ENCODE data around the gene BCL2.

The BCL2 gene

GRCh38 chr18:63234432-63234831 lies 85.1 kb downstream of the BCL2 start:
- DNase-seq (ENCODE audit: low read depth), result no peak
- no peak overlapping the region for H3K4me3 ChIP-seq (ENCODE audit: low read depth, low read length)
- TF ChIP-seq CTCF (IDR thresholded peaks at IDR 0.05; ENCODE audit: insufficient read depth, low read depth, low read length, missing control alignments), result no peak

- no peak for TF ChIP-seq CTCF (IDR thresholded peaks at IDR 0.05; ENCODE audit: insufficient read depth, low read depth, low read length, missing control alignments)
- no peak overlapping the region for H3K4me3 ChIP-seq (ENCODE audit: low read depth, low read length)
- no peak for DNase-seq (ENCODE audit: low read depth)
Measured at GRCh38 chr18:63233334-63233733, 86.2 kb downstream of the BCL2 start.

GRCh38 chr18:63232826-63233225 lies 86.7 kb downstream of the BCL2 start:
- no peak for TF ChIP-seq CTCF (IDR thresholded peaks at IDR 0.05; ENCODE audit: insufficient read depth, low read depth, low read length, missing control alignments)
- DNase-seq (ENCODE audit: low read depth), result no peak
- H3K4me3 ChIP-seq (ENCODE audit: low read depth, low read length), result no peak overlapping the region

- no peak for DNase-seq (ENCODE audit: low read depth)
- TF ChIP-seq CTCF (IDR thresholded peaks at IDR 0.05; ENCODE audit: insufficient read depth, low read depth, low read length, missing control alignments), result no peak
- no peak overlapping the region for H3K4me3 ChIP-seq (ENCODE audit: low read depth, low read length)
Measured at GRCh38 chr18:63229971-63230370, 89.6 kb downstream of the BCL2 start.

- TF ChIP-seq CTCF (IDR thresholded peaks at IDR 0.05; ENCODE audit: insufficient read depth, low read depth, low read length, missing control alignments), result no peak
- DNase-seq (ENCODE audit: low read depth), result no peak
- H3K4me3 ChIP-seq (ENCODE audit: low read depth, low read length), result no peak overlapping the region
Measured at GRCh38 chr18:63225434-63225833, 94.1 kb downstream of the BCL2 start.

- no peak for DNase-seq (ENCODE audit: low read depth)
- no peak for TF ChIP-seq CTCF (IDR thresholded peaks at IDR 0.05; ENCODE audit: insufficient read depth, low read depth, low read length, missing control alignments)
- no peak overlapping the region for H3K4me3 ChIP-seq (ENCODE audit: low read depth, low read length)
Measured at GRCh38 chr18:63224630-63225029, 94.9 kb downstream of the BCL2 start.

- no peak overlapping the region for H3K4me3 ChIP-seq (ENCODE audit: low read depth, low read length)
- TF ChIP-seq CTCF (IDR thresholded peaks at IDR 0.05; ENCODE audit: insufficient read depth, low read depth, low read length, missing control alignments), result no peak
- DNase-seq (ENCODE audit: low read depth), result no peak
Measured at GRCh38 chr18:63223837-63224236, 95.7 kb downstream of the BCL2 start.
